HL-60/S4 treated with phorbol 12-myristate 13-acetate at 8.2 ng/mL for 4 days and 3 days (cell line): ENCODE data around the gene NUDCD2.
"Not testable (repeated sequence)": the region's sequence is repeated elsewhere in the genome, so short reads cannot be mapped to it uniquely, and the experiment has no call there.

ENCODE experiments used
- in situ Hi-C: fragments of 300-500 bp; cut with MboI; formaldehyde crosslinking; loops from 2 replicates; pipeline ENCODE4 v1.15.0; 2022; ENCODE audit warnings: low sequenced_read_pairs

Gene NUDCD2

DNA sequence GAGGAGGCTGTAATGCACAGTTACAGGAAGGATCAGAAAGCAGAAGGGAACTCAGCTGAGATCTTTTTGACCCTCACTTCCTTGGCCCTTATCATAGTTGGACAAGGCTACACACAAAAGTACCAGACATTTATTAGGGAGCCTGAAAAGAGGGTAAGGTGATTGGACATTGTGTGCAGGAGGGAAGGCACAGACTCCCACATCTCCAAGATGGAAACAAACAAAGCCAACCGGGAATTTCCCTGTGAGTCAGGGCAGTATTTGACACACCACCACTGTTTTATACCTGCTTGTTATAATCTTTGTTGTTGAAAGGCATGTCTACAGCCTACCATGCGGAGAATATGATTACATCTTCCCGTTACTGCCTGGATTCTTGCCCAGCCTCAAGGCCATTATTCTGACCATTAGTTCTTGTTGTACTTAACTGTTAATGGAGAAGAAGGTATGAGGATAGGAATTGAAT lies 25.5 kb downstream of the NUDCD2 start:
- in situ Hi-C loops = no loop called here

GRCh38 chr5:163433271-163433670 lies 26.6 kb downstream of the NUDCD2 start:
- in situ Hi-C loops = no loop called here

DNA sequence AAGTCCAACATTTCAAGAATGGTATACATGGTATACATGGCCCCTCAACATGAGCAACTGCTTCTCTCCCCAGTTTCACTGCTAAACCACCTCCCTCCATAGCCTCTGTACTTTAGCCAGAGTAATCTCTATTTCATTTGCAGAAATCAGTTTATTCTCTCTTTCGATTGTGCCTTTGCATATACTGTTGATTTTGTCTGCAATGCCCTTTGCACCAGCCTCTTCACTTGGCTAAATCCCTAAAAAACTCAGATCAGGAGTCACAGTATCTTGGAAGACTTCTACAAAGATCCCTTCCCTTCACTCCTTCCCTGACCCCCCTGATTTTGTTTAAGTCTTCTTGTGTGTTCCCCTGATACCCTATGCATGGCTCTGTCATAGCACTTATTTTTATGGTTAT lies 27.4 kb downstream of the NUDCD2 start:
- in situ Hi-C loops = no loop called here

DNA sequence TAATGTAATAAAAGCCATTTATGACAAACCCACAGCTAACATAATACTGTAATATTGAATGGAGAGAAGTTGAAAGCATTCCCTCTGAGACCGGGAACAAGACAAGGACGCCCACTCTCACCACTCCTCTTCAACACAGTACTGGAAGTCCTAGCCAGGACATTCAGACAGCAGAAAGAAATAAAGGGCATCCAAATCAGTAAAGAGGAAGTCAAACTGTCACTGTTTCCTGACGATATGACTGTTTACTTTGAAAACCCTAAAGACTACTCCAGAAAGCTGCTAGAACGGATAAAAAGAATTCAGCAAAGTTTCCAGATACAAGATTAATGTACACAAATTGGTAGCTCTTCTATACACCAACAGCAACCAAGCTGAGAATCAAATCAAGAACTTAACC lies 33.8 kb downstream of the NUDCD2 start:
- in situ Hi-C loops = not testable (repeated sequence)

DNA sequence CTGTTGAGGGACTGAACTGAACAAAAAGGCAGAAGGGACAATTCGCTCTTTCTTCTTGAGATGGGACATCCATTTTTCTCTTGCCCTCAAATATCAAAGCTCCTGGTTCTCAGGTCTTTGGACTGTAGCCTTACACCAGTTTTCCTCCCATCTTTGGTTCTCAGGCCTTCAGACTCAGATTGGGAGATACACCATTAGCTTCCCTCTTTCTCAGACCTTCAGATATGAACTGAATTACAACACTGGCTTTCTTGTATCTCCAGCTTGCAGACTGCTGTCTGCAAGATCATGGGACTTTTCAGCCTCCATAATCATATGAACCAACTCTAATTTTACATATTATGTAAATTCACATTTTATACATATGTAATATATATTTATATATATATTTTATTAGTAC lies 35.1 kb downstream of the NUDCD2 start:
- in situ Hi-C loops = no loop called here

DNA sequence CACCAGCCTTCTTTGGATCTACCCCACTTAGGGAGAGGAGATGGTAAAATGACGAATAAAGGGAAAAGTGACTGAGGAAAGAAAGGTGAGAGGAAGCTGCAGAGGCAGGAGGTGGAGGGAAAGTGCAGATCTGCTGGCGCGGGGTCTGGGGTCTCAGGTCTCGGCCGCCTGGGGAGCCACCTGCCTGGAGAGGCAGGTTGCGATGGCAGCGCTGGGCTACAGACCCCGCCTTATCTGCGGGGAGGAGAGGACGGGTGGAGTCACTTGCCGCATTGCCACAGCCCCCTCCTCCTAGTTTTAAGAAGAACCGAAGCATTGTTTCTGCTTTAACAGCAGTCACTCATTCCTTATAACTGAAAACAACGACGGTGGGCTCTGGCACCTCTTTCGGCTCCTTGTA lies 44.2 kb downstream of the NUDCD2 start:
- in situ Hi-C loops = not testable (repeated sequence)

GRCh38 chr5:163410505-163410904 lies 49.4 kb downstream of the NUDCD2 start:
- in situ Hi-C loops = no loop called here

DNA sequence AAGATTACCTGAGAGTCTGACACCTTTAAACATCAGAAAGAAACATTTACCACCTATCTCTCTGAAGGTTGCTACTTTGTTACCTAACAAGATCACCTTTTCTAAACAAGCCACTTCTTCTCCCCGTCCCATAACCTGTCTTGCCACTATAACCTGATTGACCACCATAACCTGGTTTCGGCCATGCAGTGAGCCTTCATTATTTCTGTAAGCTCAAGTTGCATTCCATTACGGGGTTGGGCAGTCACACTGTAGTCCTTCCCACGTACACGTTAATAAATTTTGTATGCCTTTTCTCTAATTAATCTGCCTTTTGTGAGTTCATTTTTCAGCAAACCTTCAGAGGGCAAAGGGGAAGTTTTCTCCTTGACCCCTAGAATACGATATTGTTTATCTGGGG lies 50.5 kb downstream of the NUDCD2 start:
- in situ Hi-C loops = no loop called here

DNA sequence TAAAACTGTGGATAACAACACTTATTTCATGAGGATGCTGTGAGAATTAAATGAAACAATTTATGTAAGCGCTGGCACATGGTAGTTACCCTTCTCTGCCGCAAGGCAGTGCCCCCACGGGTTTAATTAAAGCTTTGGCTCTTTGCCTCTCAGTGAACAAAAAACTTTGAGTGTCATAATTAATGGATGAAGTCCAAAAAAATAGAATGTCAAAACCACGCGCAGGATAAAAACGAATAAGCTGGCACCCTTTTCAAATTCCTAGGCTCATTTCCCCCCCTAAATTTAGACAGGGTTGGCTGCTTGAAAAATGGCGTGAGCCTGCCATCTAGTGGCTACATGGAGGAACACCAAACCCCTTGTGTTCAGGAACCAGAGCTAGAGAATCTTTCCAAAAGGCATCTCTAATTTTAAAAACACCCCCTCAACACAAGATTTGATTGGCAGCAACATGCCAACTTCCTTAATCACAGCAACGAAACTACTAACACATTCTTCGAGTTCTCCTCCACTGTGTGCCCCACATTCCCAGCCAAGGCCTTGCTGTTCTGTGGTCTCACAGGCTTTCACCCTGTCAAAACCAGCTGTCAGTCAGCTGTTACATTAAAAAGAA lies 51.5 kb downstream of the NUDCD2 start:
- in situ Hi-C loops = no loop called here

DNA sequence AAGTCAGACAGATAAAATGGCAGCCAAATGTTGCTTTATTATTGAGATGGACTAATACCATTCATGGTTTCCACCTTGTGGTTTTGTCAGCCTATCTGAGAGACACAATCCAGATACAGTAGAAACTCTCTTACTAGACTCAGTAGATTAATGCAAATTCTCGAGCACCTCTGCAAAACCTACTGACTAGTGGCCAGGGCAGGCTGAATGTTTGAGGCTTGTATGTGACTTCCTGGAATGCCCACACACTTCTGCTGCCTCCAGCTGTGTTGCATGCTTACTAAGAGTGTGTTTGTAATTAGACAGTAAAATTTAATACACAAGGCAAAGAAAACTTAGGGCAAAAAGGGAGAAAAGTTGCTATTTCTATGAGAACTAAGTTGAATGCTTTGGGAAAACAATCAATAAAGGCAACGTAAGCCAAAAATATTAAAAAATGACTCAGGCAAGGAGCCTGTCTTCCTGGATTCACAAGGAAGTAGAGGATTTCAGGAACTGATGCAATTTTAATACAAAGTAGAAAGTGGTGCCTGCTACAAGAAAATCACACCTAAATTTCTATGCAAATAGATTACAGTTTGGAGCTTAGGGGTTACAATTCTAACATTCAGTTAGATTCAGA lies 52.8 kb downstream of the NUDCD2 start:
- in situ Hi-C loops = no loop called here

- in situ Hi-C loops = no loop called here
Observed at GRCh38 chr5:163404364-163405173, 55.3 kb downstream of the NUDCD2 start.

DNA sequence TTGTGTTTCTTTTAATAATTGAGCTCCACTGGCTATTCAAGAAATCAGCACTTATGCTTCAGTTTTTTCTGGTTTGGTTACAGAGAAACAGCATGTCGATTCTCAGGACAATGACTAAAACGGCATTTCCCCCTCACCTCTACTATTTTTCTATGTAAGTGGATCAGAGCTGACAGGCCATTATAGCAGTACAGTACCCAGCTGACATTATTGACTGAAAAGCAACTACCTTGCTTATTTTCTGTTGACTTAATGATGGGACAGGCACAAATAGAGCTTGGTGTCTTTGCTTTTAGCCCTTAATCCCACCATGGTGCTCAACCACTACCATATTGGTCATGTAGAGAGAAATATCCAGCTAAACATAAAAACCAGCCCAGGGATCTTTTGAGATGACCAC lies 57.9 kb downstream of the NUDCD2 start:
- in situ Hi-C loops = no loop called here

DNA sequence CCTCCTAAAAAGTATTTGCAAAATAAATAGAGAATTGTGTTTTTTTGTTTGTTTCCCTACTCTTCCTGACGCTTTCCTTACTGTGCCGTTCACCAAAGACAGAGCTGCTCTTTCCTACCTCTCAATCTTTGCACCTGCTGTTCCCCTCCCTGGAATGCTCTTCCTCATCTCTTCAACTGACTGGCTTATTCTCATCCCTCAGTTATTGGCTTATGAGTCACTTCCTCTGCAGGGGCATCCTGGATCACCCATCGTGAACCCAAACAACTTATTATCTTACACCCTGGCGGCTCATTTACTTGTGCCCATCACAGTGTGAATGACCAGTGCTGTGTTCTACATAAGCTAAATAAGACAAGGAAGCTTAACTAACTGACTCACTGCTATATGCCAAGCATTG lies 58.6 kb downstream of the NUDCD2 start:
- in situ Hi-C loops = no loop called here

DNA sequence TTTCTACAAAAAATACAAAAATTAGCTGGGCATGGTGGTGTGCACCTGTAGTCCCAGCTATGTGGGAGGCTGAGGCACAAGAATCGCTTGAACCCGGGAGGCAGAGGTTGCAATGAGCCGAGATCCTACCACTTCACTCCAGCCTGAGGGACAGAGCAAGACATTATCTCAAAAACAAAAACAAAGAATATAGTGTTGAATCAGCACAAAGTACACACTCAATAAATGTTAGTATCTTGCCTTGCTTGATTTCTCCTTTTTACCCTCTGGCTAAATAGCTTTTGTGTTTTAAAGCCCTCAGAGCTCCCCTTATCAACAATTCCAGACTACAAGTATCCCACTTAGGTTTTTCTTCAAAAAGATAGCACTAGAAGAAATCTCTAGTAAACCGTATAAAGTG lies 60.0 kb downstream of the NUDCD2 start:
- in situ Hi-C loops = no loop called here

- in situ Hi-C loops = no loop called here
Observed at GRCh38 chr5:163397354-163397753, 62.5 kb downstream of the NUDCD2 start.

DNA sequence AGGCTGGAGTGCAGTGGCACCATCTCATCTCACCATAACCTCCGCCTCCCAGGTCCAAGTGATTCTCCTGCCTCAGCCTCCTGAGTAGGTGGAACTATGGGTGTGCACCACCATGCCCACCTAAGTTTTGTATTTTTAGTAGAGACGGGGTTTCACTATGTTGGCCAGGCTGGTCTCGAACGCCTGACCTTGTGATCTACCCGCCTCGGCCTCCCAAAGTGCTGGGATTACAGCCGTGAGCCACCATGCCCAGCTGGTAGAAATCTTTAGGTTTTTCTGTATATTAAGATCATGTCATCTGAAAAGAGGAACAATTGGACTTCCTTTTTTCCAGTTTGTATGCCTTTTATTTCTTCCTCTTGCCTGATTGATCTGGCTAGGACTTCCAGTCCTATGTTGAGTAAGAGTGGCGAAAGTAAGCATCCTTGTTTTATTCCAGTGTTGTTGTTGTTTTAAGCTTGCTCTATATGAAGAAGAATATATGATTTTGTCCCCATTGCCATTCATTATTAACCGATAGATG lies 63.0 kb downstream of the NUDCD2 start:
- in situ Hi-C loops = not testable (repeated sequence)
